WTC11 (cell line): ENCODE measurements around the gene SRPX.

ENCODE experiments used
- NFE2L1 ChIP-seq: sonication (generic); formaldehyde crosslinking; IDR thresholded peaks from 2 replicates; pipeline ENCODE4 v1.8.1; 2023; ENCODE audit warnings: missing genetic modification reagents
- SP1 ChIP-seq: sonication (generic); formaldehyde crosslinking; conservative IDR thresholded peaks from 2 replicates; pipeline ENCODE4 v1.8.1; 2022; ENCODE audit warnings: missing genetic modification reagents
- STAT6 ChIP-seq: sonication (generic); formaldehyde crosslinking; conservative IDR thresholded peaks from 2 replicates; pipeline ENCODE4 v1.8.1; 2023; ENCODE audit warnings: mild to moderate bottlenecking, low read depth, missing genetic modification reagents, moderate library complexity
- ZNF121 ChIP-seq: sonication (generic); formaldehyde crosslinking; IDR thresholded peaks from 2 replicates; pipeline ENCODE4 v1.8.0; 2023; ENCODE audit warnings: missing genetic modification reagents
- ZNF138 ChIP-seq: sonication (generic); formaldehyde crosslinking; conservative IDR thresholded peaks from 2 replicates; pipeline ENCODE4 v1.8.1; 2022; ENCODE audit warnings: mild to moderate bottlenecking, moderate library complexity, missing genetic modification reagents
- TF ChIP-seq, protein P1 (sequence below): fragments of 200-600 bp; IDR thresholded peaks from 2 replicates; pipeline ENCODE4 v1.8.0; 2022; ENCODE audit warnings: antibody characterized with exemption
- TF ChIP-seq, protein P2 (sequence below): sonication (generic); formaldehyde crosslinking; conservative IDR thresholded peaks from 2 replicates; pipeline ENCODE4 v1.8.1; 2022; ENCODE audit warnings: mild to moderate bottlenecking, missing genetic modification reagents
- TF ChIP-seq, protein P3 (sequence below): sonication (generic); formaldehyde crosslinking; IDR thresholded peaks from 2 replicates; pipeline ENCODE4 v1.8.1; 2023; ENCODE audit warnings: mild to moderate bottlenecking, missing genetic modification reagents

- TF ChIP-seq NFE2L1 (no peak), STAT6 (CRISPR knock-in tag) (no peak), SP1 (CRISPR knock-in tag) (no peak), ZNF121 (no peak), ZNF138 (no peak)
- TF ChIP-seq, protein P1, sequence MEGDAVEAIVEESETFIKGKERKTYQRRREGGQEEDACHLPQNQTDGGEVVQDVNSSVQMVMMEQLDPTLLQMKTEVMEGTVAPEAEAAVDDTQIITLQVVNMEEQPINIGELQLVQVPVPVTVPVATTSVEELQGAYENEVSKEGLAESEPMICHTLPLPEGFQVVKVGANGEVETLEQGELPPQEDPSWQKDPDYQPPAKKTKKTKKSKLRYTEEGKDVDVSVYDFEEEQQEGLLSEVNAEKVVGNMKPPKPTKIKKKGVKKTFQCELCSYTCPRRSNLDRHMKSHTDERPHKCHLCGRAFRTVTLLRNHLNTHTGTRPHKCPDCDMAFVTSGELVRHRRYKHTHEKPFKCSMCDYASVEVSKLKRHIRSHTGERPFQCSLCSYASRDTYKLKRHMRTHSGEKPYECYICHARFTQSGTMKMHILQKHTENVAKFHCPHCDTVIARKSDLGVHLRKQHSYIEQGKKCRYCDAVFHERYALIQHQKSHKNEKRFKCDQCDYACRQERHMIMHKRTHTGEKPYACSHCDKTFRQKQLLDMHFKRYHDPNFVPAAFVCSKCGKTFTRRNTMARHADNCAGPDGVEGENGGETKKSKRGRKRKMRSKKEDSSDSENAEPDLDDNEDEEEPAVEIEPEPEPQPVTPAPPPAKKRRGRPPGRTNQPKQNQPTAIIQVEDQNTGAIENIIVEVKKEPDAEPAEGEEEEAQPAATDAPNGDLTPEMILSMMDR: no peak
- TF ChIP-seq, protein P2, sequence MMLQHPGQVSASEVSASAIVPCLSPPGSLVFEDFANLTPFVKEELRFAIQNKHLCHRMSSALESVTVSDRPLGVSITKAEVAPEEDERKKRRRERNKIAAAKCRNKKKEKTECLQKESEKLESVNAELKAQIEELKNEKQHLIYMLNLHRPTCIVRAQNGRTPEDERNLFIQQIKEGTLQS (CRISPR knock-in tag): no peak
- TF ChIP-seq, protein P3, sequence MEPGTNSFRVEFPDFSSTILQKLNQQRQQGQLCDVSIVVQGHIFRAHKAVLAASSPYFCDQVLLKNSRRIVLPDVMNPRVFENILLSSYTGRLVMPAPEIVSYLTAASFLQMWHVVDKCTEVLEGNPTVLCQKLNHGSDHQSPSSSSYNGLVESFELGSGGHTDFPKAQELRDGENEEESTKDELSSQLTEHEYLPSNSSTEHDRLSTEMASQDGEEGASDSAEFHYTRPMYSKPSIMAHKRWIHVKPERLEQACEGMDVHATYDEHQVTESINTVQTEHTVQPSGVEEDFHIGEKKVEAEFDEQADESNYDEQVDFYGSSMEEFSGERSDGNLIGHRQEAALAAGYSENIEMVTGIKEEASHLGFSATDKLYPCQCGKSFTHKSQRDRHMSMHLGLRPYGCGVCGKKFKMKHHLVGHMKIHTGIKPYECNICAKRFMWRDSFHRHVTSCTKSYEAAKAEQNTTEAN: no peak
These were observed 42.3 kb upstream of the SRPX start for GRCh38 chrX:38262715-38263620.
